Stimulated activated effector memory CD8-positive, alpha-beta T cell treated with anti-CD3 and anti-CD28 coated beads, Interleukin-12 subunit alpha, Interleukin-12 subunit beta, amount 100 ng/mL, for 72 hours (primary cell): ENCODE data around the gene JAGN1.

Experiments
- ATAC-seq: fragments of 150-1000 bp; cut with Tn5 transposase; 2 replicates; pipeline ENCODE4 v1.10.0; 2021
- DNase-seq, 2 donors: peaks; one replicate each; pipeline ENCODE4 v3.0.0; 2021 to 2022; ENCODE audit warnings: low spot score in 2 of 2
- H3K27ac Mint-ChIP-seq: one replicate; pipeline ENCODE4 v1.8.0; 2022; ENCODE audit warnings: mild to moderate bottlenecking, mixed read lengths
- H3K36me3 Mint-ChIP-seq: one replicate; pipeline ENCODE4 v1.8.0; 2022; ENCODE audit warnings: mild to moderate bottlenecking, mixed read lengths
- H3K4me1 Mint-ChIP-seq: one replicate; pipeline ENCODE4 v1.8.0; 2022; ENCODE audit warnings: mixed read lengths
- H3K4me3 Mint-ChIP-seq: one replicate; pipeline ENCODE4 v1.8.0; 2022; ENCODE audit warnings: mild to moderate bottlenecking, mixed read lengths
- H3K9me3 Mint-ChIP-seq: one replicate; pipeline ENCODE4 v1.8.0; 2022; ENCODE audit warnings: mixed read lengths

Gene JAGN1

GRCh38 chr3:9916734-9917680 lies 26.6 kb downstream of the JAGN1 start, which contains the start of gene IL17RC:
Gene IL17RC, plus strand, starts transcription at chr3:9917098. Its CDS starts 218 bp downstream, at chr3:9917316.
- Mint-ChIP-seq H3K4me3 (peak within 1 kb of the TSS; percentile 64), H3K27ac (no peak within 1 kb of the TSS), H3K36me3 (peaks cover 9% of the 10 kb centered on the region), H3K9me3 (no peaks in the 10 kb centered on the region), H3K4me1 (peaks cover 21% of the 10 kb centered on the region)
- ATAC-seq (peak; percentile 69), DNase-seq (no peak)

GRCh38 chr3:9917820-9918219 lies 27.4 kb downstream of the JAGN1 start:
- H3K4me1 Mint-ChIP-seq = peaks cover 15% of the 10 kb centered on the region

DNA sequence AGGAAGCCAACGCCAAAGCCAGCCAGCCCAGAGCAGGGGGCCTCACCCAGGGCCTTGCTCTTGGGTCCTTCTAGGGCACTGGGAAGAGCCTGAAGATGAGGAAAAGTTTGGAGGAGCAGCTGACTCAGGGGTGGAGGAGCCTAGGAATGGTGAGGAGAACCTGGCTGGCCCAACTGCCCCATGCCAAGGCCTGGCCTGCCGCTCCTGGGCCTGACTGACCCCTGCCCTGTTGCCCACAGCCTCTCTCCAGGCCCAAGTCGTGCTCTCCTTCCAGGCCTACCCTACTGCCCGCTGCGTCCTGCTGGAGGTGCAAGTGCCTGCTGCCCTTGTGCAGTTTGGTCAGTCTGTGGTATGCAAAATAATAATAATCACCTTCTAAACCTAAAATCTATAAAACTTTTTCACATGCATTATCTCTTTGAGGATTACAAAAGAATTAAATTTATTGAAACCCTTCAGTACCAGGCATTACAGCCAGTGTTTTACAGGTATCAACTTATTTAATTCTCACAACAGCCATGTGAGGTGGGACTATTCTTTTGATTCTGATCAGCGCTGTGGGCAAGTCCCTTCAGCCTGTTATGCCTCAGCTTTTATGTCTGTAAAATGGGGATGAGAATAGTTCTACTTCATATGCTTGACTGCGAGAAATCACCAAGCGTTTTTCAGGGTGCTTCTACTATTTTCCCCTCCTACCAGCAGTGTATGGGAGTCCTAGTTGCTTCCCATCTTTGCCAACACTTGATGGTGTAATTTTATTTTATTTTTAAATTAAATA lies 28.0 kb downstream of the JAGN1 start:
- Mint-ChIP-seq H3K27ac (no peak overlapping the region), H3K36me3 (no peaks in the 10 kb centered on the region), H3K9me3 (no peaks in the 10 kb centered on the region), H3K4me3 (no peak overlapping the region), H3K4me1 (peaks cover 15% of the 10 kb centered on the region)
- no peak for ATAC-seq
- no peak for DNase-seq

More at GRCh38 chr3:9917820-9918219, 27.4 kb downstream of the JAGN1 start:
- Mint-ChIP-seq H3K27ac (no peak overlapping the region), H3K36me3 (peaks cover under 1% of the 10 kb centered on the region), H3K4me3 (no peak overlapping the region), H3K9me3 (no peaks in the 10 kb centered on the region)
- DNase-seq = no peak
- ATAC-seq = no peak

GRCh38 chr3:9928158-9928557 lies 37.7 kb downstream of the JAGN1 start:
- H3K36me3 Mint-ChIP-seq = peaks cover 10% of the 10 kb centered on the region
- ATAC-seq (no peak), DNase-seq (no peak)
- no peak overlapping the region for H3K27ac Mint-ChIP-seq
- H3K4me3 Mint-ChIP-seq = no peak overlapping the region
- H3K4me1 Mint-ChIP-seq = peaks cover 9% of the 10 kb centered on the region
- H3K9me3 Mint-ChIP-seq = no peaks in the 10 kb centered on the region

DNA sequence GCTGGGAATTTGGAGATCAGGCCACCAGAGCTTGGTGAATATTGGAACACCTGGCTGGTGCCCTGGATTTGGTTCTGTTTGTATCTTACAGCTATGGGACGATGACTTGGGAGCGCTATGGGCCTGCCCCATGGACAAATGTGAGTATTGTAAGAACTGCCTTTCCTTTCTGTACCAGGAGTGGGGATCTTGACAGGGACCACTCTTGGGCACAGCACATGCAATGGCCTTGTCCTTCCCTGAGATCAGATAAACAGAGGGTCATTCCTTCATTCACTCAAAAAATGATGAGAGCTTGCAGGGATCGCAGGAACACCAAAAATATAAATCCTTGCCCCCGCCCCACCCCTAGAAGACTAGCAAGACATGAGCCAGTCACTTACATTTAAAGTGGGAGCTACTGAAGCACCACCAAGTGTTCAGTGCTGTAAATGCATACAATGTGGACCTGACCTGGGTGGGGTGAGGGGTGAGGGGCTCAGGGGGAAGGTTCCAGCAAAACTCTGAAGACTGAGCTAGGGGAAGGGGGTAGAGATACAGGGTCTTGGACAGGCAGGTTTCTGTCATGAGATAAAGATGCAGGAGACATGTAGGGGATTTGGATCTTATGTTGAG lies 40.5 kb downstream of the JAGN1 start:
- DNase-seq = no peak
- Mint-ChIP-seq H3K9me3 (no peaks in the 10 kb centered on the region), H3K4me3 (no peak overlapping the region), H3K27ac (peak overlapping the region; percentile 71), H3K4me1 (peaks cover 31% of the 10 kb centered on the region), H3K36me3 (peaks cover 20% of the 10 kb centered on the region)
- ATAC-seq = no peak

- Mint-ChIP-seq H3K27ac (peak overlapping the region; percentile 99), H3K4me1 (peaks cover 31% of the 10 kb centered on the region), H3K9me3 (no peaks in the 10 kb centered on the region), H3K4me3 (peak overlapping the region; percentile 97), H3K36me3 (peaks cover 36% of the 10 kb centered on the region)
- no peak for DNase-seq
- no peak for ATAC-seq
Observed at GRCh38 chr3:9932535-9932842, 42.1 kb downstream of the JAGN1 start.

DNA sequence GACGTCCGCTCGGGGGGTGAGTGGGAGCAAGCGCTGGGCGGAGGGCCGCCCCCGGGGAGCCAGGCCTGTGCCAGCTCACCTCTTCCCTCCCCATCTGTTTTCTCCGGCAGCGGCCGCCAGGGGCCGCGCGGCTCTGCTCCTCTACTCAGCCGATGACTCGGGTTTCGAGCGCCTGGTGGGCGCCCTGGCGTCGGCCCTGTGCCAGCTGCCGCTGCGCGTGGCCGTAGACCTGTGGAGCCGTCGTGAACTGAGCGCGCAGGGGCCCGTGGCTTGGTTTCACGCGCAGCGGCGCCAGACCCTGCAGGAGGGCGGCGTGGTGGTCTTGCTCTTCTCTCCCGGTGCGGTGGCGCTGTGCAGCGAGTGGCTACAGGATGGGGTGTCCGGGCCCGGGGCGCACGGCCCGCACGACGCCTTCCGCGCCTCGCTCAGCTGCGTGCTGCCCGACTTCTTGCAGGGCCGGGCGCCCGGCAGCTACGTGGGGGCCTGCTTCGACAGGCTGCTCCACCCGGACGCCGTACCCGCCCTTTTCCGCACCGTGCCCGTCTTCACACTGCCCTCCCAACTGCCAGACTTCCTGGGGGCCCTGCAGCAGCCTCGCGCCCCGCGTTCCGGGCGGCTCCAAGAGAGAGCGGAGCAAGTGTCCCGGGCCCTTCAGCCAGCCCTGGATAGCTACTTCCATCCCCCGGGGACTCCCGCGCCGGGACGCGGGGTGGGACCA lies 42.6 kb downstream of the JAGN1 start:
- H3K9me3 Mint-ChIP-seq = no peaks in the 10 kb centered on the region
- peaks cover 31% of the 10 kb centered on the region for H3K4me1 Mint-ChIP-seq
- ATAC-seq (peak; percentile 91), DNase-seq (peak; percentile 69 to 89)
- peaks cover 38% of the 10 kb centered on the region for H3K36me3 Mint-ChIP-seq
- H3K4me3 Mint-ChIP-seq = peak overlapping the region; percentile 97
- H3K27ac Mint-ChIP-seq = peak overlapping the region; percentile 99

- DNase-seq = peak; percentile 92 to 98
- peaks cover 31% of the 10 kb centered on the region for H3K4me1 Mint-ChIP-seq
- H3K4me3 Mint-ChIP-seq = peak within 1 kb of the TSS; percentile 97
- peak; percentile 88 for ATAC-seq
- H3K27ac Mint-ChIP-seq = peak within 1 kb of the TSS; percentile 99
- H3K9me3 Mint-ChIP-seq = no peaks in the 10 kb centered on the region
- peaks cover 38% of the 10 kb centered on the region for H3K36me3 Mint-ChIP-seq
Observed at GRCh38 chr3:9933561-9934234, 43.3 kb downstream of the JAGN1 start, which contains the start of gene CRELD1. Gene CRELD1, plus strand, starts transcription at chr3:9933834. Its CDS starts 605 bp downstream, at chr3:9934439.

GRCh38 chr3:9934235-9934621 lies 43.8 kb downstream of the JAGN1 start:
- Mint-ChIP-seq H3K4me1 (peaks cover 31% of the 10 kb centered on the region), H3K27ac (peak overlapping the region; percentile 99), H3K4me3 (peak overlapping the region; percentile 97), H3K36me3 (peaks cover 38% of the 10 kb centered on the region), H3K9me3 (no peaks in the 10 kb centered on the region)
- ATAC-seq (no peak), DNase-seq (no peak)

DNA sequence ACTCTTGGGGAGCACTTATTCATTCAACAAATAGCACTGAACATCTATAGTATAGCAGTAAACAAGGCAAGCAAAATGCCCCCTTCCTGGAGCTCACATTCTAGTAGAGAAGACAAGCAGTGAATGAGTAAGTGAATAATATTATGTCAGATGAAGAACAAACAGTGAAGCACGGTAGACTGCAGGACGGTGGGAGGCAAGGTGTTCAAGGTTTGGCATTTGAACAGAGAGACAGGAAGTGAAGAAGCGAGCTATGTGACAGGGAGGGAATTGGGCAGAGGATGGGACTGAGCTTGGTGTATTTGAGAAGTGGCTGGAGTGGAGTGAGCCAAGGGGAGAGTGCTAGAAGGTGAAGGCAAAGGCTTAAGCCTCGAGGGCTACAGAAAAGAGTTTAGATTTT lies 44.6 kb downstream of the JAGN1 start:
- Mint-ChIP-seq H3K36me3 (peaks cover 38% of the 10 kb centered on the region), H3K4me3 (peak overlapping the region; percentile 97), H3K27ac (peak overlapping the region; percentile 99), H3K9me3 (no peaks in the 10 kb centered on the region), H3K4me1 (peaks cover 31% of the 10 kb centered on the region)
- DNase-seq (no peak), ATAC-seq (no peak)

DNA sequence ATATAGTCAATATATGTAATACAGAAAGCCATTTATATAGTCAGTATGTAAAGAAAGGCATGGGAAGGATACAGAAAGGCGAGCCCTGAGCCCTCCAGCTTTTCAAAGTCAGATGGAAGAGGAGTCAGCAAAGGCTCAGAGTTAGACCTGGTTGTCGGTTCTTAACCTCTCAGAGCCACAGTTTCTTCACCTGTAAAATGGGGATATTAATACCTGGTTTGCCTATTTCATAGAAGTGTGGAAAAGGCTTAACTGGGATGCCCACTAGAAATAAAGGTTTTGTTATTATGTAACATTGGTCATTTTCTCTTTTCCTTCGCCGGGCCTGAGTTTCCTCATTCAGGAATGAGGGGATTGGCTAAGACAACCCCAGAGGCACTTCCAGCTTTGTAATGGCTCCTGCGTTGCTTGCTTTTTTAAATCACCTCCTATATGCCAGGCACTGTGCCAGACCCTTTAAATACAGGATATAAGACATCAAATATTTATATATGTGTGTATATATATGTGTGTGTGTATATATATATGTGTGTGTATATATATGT lies 45.6 kb downstream of the JAGN1 start:
- DNase-seq (no peak), ATAC-seq (no peak)
- H3K27ac Mint-ChIP-seq = no peak overlapping the region
- H3K4me3 Mint-ChIP-seq = no peak overlapping the region
- no peaks in the 10 kb centered on the region for H3K9me3 Mint-ChIP-seq
- H3K4me1 Mint-ChIP-seq = peaks cover 31% of the 10 kb centered on the region
- H3K36me3 Mint-ChIP-seq = peaks cover 39% of the 10 kb centered on the region

- no peak for DNase-seq
- H3K27ac Mint-ChIP-seq = no peak overlapping the region
- no peak for ATAC-seq
Observed at GRCh38 chr3:9937486-9938238, 47.3 kb downstream of the JAGN1 start.

GRCh38 chr3:9938966-9939365 lies 48.6 kb downstream of the JAGN1 start:
- peaks cover 19% of the 10 kb centered on the region for H3K4me1 Mint-ChIP-seq
- peaks cover 39% of the 10 kb centered on the region for H3K36me3 Mint-ChIP-seq
- DNase-seq (no peak), ATAC-seq (no peak)
- no peak overlapping the region for H3K27ac Mint-ChIP-seq
- no peak overlapping the region for H3K4me3 Mint-ChIP-seq
- H3K9me3 Mint-ChIP-seq = no peaks in the 10 kb centered on the region

More at GRCh38 chr3:9937486-9938238, 47.3 kb downstream of the JAGN1 start:
- Mint-ChIP-seq H3K4me1 (peaks cover 25% of the 10 kb centered on the region), H3K4me3 (no peak overlapping the region), H3K36me3 (peaks cover 47% of the 10 kb centered on the region), H3K9me3 (no peaks in the 10 kb centered on the region)
